ENCODE results near the gene UBXN6. TPM values are rescaled to one million over a fixed set of nuclear protein-coding genes. Genes with fewer than 3 reads are reported as not detected.

Gene UBXN6
- total RNA-seq (2021; fragmentation: NEBNext Ultra II Directional; extraction: Animal tissue kit (Norgen Biotek cat#: 25700)) = 28.0 and 29.9 TPM in 2 replicates
- 43.8 and 63.0 TPM in 2 replicates for polyA plus RNA-seq (2011; rRNA removed)
- 32.6 TPM for polyA plus RNA-seq (2011; cell fraction: cytosol; rRNA removed)
- polyA plus RNA-seq (2011; cell fraction: nucleus; rRNA removed) = 36.9 TPM
- polyA plus RNA-seq (2012, experiment 1 of 2) = 25.0 to 35.0 TPM (median 33.0 TPM) in 4 replicates
- 32.1 TPM for polyA plus RNA-seq (2012, experiment 2 of 2)
- 25.5 TPM for polyA plus RNA-seq (2013, experiment 1 of 2)
- polyA plus RNA-seq (2013, experiment 2 of 2) = 25.7 TPM
- 11.3 and 12.9 TPM in 2 replicates for polyA minus RNA-seq (2011; rRNA and poly(A)+ RNA removed)
- 18.1 TPM for polyA minus RNA-seq (2011; cell fraction: cytosol; rRNA and poly(A)+ RNA removed)
- 16.4 TPM for polyA minus RNA-seq (2011; cell fraction: nucleus; rRNA and poly(A)+ RNA removed)
- long read RNA-seq, experiment 1, full-length matches to known transcripts = 22 of 38 reads
- long read RNA-seq, experiment 1, partial matches to known transcripts = 14 of 38 reads
- long read RNA-seq, experiment 1, other reads (novel, unspliced or antisense) = 2 of 38 reads
- long read RNA-seq, experiment 2 = 0 reads

GRCh38 chr19:4457654-4458395 lies at the start of gene UBXN6:
Gene UBXN6, minus strand, starts transcription at chr19:4457794. Its CDS starts 97 bp downstream, at chr19:4457697.
- Histone ChIP-seq H4K91ac (replicated peaks; ENCODE audit: insufficient read length, low read length) (no peak within 1 kb of the TSS), H2AFZ (ENCODE audit: low read length) (no peak within 1 kb of the TSS; the same call in 1 of the 2 replicates), H2BK12ac (ENCODE audit: low read depth, low read length) (no peak within 1 kb of the TSS), H2AK5ac (ENCODE audit: low read depth, low read length) (no peak within 1 kb of the TSS), H3K4me1 (replicated peaks in 1 of 4; ENCODE audit: control insufficient read depth in 3 of 4, insufficient read depth in 4 of 4, low read length in 3 of 4) (peaks cover 0 to 5% (median 2%) of the 10 kb centered on the region in 4 experiments; a peak in 4 of 7 replicates), H3K4ac (replicated peaks; ENCODE audit: insufficient read length, low read depth, low read length) (no peak within 1 kb of the TSS), H4K8ac (ENCODE audit: extremely low read depth, insufficient read depth, low read length) (peak within 1 kb of the TSS; percentile 91; the same call in 1 of the 2 replicates), H3K14ac (ENCODE audit: insufficient read length) (no peak within 1 kb of the TSS), H4K20me1 (replicated peaks in 1 of 2; ENCODE audit: control insufficient read depth in 1 of 2, insufficient read depth in 2 of 2, low read length in 2 of 2) (peaks cover 9 to 13% of the 10 kb centered on the region in 2 experiments), H2BK5ac (ENCODE audit: low read depth, low read length) (peak within 1 kb of the TSS; percentile 44; the same call in 1 of the 2 replicates), H3K4me3 (ENCODE audit: extremely low read depth in 1 of 4, insufficient read depth in 2 of 4, low read depth in 3 of 4, low read length in 4 of 4) (peak within 1 kb of the TSS; percentile 63 to 75 (median 70)), H3K36me3 (ENCODE audit: control insufficient read depth in 2 of 4, insufficient read depth in 4 of 4, low read length in 3 of 4) (no peaks in the 10 kb centered on the region; a peak in 1 of 8 replicates), H3K23ac (ENCODE audit: insufficient read length) (no peak within 1 kb of the TSS), H3K56ac (replicated peaks; ENCODE audit: insufficient read length, low read depth, low read length) (peak within 1 kb of the TSS; percentile 88), H3K79me2 (ENCODE audit: control insufficient read depth in 1 of 2, insufficient read depth in 2 of 2, low read length in 2 of 2) (peaks cover 0 to 5% of the 10 kb centered on the region in 2 experiments; a peak in 1 of 4 replicates), H2BK15ac (ENCODE audit: low read length) (no peak within 1 kb of the TSS), H3K79me1 (ENCODE audit: low read depth, low read length) (no peaks in the 10 kb centered on the region; the same call in 1 of the 2 replicates), H3K9ac (replicated peaks in 1 of 4; ENCODE audit: extremely low read depth in 1 of 4, low read depth in 3 of 4, low read length in 3 of 4) (peak within 1 kb of the TSS; percentile 70 to 90 (median 82)), H4K5ac (ENCODE audit: insufficient read length, low read depth, low read length) (peak within 1 kb of the TSS; percentile 57), H3K27me3 (replicated peaks in 1 of 4; ENCODE audit: control insufficient read depth in 3 of 4, extremely low read depth in 1 of 4, insufficient read depth in 3 of 4, low read length in 3 of 4) (no peaks in the 10 kb centered on the region), H3K23me2 (ENCODE audit: low read depth, low read length) (peaks cover 5% of the 10 kb centered on the region; the same call in 1 of the 2 replicates), H2BK120ac (replicated peaks; ENCODE audit: low read depth, low read length) (no peak within 1 kb of the TSS), H3K18ac (ENCODE audit: extremely low read depth, low read length) (peak within 1 kb of the TSS; percentile 87), H2BK20ac (ENCODE audit: low read length) (no peak within 1 kb of the TSS), H3K9me3 (ENCODE audit: insufficient read depth in 2 of 2, low read depth in 1 of 2, low read length in 1 of 2) (no peaks in the 10 kb centered on the region), H3K27ac (ENCODE audit: low read depth, low read length) (peak within 1 kb of the TSS; percentile 75; the same call in 1 of the 2 replicates), H3K4me2 (ENCODE audit: insufficient read depth in 1 of 2, low read depth in 2 of 2, low read length in 2 of 2) (peak within 1 kb of the TSS; percentile 80 to 95)
- ChIA-PET CTCF (ENCODE audit: partially characterized antibody) (interaction anchor here (0.9 to 1.3 kb wide), 2 partner anchors 9 to 11 kb away, joined by 3 read pairs; no protein-coding TSS in a partner anchor), POLR2A (ENCODE audit: partially characterized antibody) (interaction anchor here (0.6 to 58.1 kb wide), 8 partner anchors 10 to 209 kb away, joined by 3 to 1590 read pairs (median 4); partner anchors contain the start of genes CHAF1A, HDGFL2 and SH3GL1)
- 21% methylated on average over 42 of the region's 52 CpGs; no CpG with 5 or more reads in 1 of the 2 experiments for WGBS, 2 experiments (ENCODE audit: extremely low coverage in 1 of 2, insufficient coverage in 1 of 2, insufficient read length in 1 of 2, insufficient replicate concordance in 2 of 2, low coverage in 1 of 2, low lambda C conversion rate in 2 of 2, missing lambda C conversion rate in 1 of 2)
- DNase-seq (ENCODE audit: low read depth in 1 of 2, low spot score in 2 of 2) = peak; percentile 94 to 96
- FAIRE-seq = peak; percentile 79
- TF ChIP-seq POLR2A (IDR thresholded peaks at IDR 0.05; ENCODE audit: control extremely low read depth in 1 of 2, low read depth in 2 of 2, low read length in 2 of 2) = no peak; a peak in 1 of 3 replicates
- 0 out of 2 replicates have a peak, but pooled peaks have one; percentile 21 for TF ChIP-seq SP4 (IDR thresholded peaks at IDR 0.05; ENCODE audit: low read length)
- TF ChIP-seq TCF12 (IDR thresholded peaks at IDR 0.05; ENCODE audit: low read depth, low read length) = no peak
- TF ChIP-seq RBBP5 (IDR thresholded peaks at IDR 0.05; ENCODE audit: borderline replicate concordance, low read depth, low read length) = no peak
- peak; percentile 49; the same call in 1 of the 2 replicates for TF ChIP-seq ATF3 (IDR thresholded peaks at IDR 0.05; ENCODE audit: insufficient read depth, low read depth, low read length)
- peak; percentile 28; the same call in 1 of the 2 replicates for TF ChIP-seq SIX5 (IDR thresholded peaks at IDR 0.05; ENCODE audit: low read depth, low read length)
- TF ChIP-seq HDAC2 (IDR thresholded peaks at IDR 0.05; ENCODE audit: borderline replicate concordance in 1 of 2, low read depth in 2 of 2, low read length in 2 of 2) = peak in 1 of 2 experiments; percentile 79; a peak in 1 of 4 replicates
- peak; percentile 69; the same call in 1 of the 2 replicates for TF ChIP-seq TBP (IDR thresholded peaks at IDR 0.05; ENCODE audit: low read depth, low read length)
